ENCODE results near the gene BLM.

BLM gene

DNA sequence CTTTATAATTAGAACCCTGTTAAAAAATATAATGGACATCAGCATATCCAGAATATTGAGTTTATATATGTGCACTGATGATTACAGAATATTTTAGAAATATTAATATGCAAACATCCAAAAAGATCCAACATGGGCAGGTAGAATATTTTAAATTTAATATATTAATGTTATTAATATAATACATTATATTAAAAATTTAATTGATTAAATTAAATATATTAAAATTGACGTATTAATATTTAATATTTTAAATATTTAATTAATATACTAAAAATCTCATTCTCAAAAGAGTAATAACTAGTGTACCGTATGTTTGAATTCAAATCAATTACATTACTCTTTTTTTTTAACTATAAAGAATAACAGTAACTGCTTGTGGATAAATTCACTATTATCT lies 77.4 kb downstream of the BLM start:
- no peak for DNase-seq

DNA sequence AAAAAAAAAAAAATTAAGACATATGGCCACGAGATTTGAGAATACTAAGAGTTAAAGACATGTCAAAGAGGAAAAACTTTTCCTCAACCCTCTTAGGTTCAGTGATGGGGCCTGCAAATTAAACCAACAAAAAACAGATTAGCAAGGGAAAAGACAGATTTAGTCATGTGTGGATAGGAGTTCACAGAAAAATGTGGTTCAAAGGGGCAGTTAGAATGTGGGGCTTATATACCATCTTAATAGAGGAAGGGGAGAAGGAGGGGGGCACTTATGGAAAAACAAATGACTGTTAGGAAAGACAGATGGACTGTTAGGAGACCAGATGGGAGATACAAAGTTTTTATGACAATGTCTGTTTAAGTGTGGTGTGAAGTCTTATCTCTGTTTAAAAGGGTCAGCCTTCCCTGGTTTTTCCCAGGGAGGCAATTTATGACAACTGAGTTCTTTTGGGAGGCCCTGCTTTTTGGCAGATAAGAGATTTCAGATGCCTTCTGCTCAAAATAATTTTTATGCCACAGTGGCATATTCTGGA lies 82.6 kb downstream of the BLM start:
- DNase-seq = no peak

DNA sequence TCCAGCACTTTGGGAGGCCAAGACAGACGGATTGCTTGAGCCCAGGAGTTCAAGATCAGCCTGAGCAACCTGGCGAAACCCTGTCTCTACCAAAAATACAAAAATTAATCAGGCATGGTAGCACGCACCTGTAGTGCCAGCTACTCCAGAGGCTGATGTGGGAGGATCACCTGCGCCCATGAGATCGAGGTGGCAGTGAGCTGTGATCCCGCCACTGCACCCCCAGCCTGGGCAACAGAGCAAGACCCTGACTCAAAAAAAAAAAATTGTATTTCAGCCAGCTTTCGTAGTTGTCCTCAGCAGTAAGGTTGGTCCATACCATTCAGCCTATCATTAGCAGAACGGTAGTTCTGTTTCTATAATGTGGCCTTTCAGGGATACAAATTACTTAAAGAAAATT lies 84.7 kb downstream of the BLM start:
- DNase-seq = no peak

DNA sequence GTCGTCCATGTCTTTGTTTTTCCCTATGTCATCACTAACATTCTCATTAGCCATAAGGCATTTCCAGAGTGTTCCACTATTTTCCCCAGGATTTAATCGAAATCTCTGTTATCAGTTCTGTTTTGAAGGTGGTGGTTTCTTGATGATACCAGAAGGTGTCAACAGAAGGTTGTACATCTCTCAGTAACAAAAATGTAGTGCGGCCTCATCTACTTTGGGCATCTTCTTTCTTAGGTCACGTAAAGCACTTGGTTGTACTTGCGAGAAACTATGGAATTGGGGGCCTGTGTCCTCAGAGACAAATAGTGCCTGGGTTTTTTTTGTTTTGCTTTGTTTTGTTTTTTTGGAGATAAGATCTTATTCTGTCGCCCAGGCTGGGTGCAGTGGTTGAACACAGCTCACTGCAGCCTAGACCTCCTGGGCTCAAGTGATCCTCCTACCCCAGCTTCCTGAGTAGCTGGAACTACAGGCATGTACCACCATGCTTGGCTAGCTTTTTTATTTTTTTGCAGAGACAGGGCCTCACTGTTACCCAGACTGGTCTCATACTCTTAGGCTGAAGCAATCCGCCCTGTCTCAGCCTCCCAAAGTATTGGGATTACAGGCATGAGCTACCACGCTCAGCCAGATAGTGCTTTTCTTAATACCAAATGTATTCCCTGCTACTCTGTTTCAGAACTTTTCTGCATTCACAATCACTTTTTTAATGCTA lies 90.1 kb downstream of the BLM start:
- no peak for DNase-seq

DNA sequence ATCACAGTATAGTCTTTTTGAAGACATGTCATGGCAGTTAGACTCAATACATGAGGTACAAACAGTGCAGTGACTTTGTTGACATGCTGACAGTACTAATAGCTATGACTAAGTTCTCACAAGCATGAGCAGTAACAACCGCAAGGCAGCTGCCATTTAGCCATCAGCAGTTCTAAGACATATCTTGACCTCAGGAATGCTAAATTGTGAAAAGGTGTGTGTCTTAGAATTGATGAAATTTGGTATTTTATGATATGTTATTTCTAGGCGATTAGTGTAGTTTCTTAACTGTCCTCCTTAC lies 90.6 kb downstream of the BLM start:
- DNase-seq = no peak

DNA sequence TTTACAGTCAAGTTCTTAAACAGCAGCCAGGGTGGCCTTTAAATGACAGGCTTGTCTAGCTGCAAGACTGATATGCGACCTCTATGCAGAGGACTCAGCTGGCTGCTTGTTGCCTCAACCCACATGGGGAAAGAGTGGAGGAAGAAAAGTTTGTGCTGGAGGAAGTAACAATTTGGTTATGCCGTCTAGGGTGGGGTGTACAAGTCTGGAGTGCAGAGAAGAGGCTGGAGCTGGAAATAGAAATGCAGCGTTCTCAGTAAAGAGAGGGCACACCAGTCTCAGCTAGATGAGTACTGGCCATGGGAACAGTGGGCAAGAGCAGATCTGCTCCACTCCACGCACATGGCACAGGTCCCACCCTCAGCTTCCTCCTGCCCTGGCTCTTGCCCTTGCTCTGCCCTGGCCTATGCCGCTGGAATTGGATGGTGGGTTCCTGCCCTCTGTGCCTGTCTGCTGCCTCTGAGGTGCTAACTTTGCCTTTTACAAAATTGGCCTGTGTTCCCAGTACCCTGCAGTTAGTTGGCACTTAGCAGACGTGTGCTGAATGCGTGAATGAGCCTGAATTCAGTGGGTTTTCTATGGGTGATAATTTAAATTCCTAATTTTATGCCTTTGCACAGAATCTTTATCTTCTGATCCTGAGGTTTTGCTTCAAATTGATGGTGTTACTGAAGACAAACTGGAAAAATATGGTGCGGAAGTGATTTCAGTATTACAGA lies 91.5 kb downstream of the BLM start:
- DNase-seq = no peak

DNA sequence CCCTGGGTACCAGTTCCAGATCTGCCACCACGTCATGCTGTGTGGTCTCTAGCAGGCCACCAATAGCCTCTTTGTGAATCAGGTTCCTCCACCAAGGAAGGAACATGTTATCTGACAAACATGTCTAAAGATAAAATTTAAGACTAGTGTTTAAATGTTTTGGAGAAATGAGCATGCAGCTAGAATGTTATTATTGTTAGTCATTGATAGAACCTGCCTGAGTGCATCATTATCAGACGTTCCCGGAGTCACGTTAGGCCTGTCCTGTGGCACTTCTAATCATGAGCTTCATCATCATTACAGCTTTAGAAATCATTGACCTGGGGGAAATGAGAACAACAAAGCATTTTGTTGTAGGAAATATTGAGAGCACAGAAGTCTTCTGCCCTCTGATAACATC lies 92.4 kb downstream of the BLM start:
- no peak for DNase-seq

DNA sequence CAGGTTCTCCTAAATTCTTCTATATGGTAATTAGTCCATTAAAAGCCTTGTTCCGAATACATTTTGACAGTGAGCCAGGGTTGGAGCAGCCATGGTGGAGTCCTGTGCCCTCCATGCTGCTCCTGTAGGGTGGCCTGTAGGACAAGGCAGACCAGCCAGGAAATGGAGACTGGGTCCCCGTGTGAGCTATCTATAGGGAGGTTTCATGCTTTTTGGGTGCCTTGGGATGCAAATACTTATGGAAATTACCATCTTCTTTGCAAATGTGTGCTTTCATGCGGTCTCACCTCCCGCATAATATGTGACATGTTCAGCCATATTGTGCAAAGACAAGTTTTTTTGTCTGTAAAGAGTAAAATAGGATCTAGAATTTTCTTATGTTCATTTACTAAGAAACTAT lies 93.2 kb downstream of the BLM start:
- DNase-seq = no peak

DNA sequence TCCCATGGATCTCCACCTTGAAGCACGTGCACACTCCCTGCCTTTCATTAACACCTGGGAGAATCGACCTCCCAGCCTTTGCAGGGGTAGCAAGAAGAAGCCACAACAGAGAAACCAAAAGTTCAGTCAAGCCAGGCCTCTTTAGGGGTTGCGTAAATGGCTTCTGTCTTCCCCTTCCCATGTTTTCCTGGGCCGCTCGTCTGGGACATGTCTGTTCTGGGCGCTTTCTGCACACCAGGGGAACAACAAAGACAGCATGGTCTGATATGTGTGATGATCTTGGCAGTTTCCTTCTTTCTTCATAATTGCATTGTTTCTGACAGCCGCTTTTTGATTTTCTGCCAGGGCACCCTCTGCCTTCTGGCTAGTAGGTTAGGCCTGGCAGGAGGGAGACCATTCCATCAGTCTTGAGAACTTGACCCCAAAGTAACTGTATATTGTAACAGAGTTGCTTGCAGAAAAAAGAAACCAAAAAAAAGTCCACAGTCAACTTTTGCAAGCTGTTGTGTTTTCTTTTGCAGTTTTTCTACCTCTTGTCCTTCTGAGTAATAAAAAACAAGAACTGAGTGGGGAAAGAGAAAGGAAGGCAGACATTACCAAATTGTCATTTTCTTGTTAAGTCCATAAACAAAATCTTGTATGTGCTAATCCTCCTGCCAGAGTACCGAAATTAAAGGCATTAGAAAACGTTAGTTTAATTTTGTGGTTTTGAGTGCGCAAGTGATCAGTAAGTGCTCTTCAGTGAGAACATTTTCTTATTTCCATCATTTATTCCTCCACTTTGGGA lies 95.2 kb downstream of the BLM start:
- DNase-seq = no peak

DNA sequence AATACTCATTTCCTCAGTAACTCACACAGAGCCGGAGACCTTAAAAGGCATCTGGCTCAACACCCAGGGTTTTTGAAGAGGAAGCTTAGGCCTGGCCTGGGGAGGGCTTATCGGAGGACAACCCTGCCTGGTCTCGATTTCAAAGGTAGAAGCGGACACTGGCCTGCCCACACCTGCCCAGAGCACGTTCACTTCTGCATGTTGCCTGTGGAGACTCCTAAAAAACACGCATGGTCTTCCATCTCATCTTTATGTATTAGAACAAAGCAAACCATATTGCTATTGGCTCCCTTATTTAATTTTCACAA lies 95.8 kb downstream of the BLM start:
- DNase-seq = no peak

DNA sequence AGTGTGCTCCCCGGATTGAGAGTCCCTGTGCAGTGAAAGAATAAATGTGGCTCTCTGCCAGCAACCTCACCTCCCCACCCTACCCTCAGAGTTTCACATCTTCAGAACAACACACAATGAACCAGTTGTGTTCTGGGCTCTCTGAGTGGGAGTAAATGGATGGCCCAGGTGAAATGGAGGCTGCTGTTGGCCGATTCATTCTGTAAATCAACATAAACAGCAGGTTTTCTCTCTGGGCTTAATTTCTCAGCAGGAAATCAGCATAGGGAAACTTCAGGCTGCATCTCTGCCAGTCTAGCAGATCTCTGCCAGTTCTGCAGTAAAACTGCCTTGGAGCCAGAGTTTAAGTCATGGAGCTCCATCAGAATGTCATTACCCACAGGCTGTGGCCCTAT lies 96.6 kb downstream of the BLM start:
- DNase-seq = no peak

DNA sequence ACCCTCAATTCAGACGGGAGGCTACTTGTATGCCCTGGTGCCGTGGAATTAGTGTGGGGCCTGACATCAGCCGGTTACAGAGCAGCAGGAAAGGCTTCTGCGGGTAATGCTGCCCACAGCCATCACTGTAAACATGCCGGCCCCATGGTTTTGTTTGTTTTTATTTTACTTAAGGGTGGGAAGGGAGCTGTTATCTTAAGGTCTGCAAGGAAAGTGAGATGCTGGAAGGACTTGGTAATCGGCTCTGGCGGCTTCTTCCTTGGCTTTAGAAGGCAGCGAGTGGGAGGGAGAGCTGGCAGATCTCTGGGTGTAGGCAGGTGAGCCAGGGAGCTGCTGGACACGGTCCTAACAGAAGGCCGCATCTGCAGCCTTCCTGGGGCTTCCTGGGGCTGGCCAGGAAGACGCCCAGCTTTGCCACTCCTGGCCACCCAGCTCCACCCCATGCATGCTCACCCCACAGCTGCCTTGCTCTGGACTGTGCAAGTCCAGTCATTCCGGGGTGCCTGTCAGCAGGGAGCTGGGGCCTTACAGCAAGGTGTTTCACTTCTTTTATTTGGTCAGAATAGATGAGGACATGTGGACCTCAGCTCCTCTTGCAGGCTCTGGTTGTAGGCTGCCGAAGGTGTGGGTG lies 97.2 kb downstream of the BLM start:
- DNase-seq = no peak

DNA sequence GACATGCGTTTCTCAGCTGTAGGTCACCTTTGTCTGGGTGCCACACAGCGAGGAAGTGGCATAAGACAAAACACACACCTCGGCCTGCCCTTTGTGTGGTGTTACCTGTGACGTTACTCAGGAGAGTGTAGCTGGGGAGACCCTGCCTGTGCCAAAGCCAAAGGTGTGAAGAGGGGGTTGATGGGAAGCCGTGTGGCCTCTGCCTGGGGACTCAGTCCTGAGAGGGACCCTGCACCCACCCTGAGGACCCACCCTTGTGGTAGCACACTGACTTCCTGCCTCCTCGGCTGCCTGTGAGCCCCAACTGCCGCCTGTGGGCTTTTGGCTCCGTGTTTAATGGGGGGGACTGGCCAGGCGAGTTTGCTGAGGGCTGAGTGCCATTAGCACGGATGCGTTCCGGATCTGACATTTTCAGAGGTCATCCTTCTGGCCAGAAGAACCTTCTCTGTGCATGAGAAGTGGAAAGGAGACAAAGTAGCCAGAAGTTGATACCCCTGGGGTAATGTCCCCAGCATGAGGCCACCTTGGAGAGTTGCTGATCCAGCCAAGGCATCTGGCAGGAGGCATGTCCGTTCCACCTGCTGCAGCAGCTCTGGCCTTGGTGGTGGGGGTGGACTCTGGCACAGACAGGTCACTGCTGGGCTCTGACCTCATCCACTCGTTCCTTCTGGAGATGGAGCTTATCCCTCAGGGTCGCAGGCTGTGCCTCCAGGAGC lies 99.4 kb downstream of the BLM start:
- DNase-seq = no peak

DNA sequence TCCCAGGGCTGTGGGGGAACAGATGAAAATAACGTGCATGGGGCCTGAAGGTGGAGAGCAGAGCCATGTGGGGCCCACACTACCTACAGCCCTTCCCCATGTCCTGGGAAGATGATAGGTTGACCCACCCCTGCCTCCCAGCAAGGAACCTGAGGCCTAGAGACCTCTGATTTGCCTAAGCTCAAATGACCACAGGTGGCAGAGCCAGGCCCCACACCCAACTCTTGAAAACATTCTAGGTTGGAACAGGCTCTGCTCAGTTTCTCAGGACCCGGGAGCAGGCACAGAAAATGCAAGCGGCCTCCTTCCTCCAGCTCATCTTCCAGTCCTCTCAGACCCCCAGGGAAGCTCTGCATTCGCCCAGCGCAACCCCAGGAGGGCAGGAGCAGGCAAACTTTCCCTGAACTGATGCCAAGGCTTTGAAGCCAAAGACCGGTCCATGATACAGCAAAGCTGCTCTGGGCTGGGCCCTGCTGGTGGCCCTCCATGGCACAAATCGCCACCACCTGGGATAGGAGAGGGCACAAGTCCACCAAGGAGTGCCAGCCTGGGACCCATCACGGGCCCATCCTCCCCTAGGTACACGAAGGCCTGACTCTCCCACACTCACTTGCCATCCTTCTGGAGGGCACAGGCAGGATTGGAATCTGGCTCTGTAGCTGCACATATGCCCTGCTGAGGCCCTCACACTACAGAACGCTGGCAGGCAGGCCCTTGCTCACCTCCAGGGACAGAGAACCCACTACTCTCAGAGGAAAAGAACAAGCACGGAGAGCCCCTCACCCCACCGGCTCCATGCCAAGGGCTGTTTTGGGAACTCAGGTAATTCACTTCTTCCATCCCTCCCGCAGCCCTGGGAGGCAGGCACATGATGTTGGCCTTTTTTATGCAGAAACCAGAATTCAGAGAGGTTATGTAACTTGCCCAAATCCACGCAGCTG lies 100.2 kb downstream of the BLM start:
- DNase-seq = no peak

DNA sequence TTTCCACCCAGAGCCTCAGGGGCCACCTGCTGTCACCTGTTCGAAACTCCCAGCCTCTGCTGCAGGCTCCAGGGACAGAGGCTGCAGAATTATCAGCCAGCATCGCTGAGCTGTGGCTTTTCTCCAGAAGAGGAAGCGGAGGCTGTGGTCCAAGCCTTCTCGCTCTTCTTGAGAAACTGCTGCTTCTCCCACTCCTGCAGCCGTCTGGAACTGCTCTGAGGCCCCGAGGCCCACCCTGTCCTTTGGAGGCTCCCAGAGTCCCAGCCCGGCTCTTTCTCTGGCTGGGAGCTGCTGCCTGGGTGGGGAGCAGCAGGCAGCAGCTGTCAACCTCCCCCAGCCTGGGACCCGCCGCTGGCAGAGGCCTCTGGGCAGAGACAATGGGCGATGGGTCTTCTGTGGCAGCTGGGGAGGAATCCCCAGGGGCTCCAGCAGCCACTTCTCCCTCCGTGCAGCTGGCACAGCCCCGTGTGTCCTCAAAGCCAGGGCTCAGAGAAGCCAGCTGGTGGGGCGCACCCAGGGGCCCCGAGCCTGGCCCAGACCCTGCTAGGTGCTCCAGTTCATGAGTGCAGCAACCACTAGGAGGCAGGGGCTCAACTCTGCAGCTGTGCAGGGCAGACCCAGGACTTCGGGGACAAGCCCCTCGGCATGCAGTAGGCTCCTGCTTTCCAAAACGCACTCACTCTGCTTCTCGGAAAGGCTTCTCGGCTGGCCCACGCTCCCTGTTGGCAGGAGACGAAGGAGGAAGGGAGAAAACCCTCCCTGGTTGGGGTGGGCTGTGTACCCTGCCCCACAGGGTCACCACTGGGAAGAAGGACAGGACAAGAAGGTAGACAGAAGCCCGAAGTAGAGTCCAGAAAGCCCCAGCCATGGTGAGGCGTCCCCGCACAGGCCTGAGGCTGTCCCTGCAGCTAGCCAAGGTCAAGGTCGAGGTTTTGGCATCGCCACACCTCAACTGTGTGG lies 101.4 kb downstream of the BLM start:
- DNase-seq = peak; percentile 52

DNA sequence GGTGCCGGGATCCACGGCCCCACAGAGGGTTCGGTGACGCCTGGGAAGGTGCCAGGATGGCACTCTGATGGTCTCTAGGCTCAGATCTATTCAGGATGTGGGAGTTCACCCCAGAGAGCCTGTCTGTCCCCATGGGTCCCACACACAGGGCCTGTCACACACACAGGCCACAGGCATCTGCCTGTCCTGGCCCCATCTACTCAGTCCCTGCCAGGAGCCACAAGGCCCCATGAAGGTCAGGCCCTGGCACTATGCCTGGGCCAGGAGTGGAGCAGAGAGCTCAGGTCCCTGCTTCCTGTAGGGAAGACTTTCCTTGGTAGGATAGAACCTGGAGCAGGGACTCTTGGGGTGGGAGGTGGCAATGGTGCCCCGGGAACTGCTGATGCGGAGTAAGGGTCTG lies 102.2 kb downstream of the BLM start:
- no peak for DNase-seq

DNA sequence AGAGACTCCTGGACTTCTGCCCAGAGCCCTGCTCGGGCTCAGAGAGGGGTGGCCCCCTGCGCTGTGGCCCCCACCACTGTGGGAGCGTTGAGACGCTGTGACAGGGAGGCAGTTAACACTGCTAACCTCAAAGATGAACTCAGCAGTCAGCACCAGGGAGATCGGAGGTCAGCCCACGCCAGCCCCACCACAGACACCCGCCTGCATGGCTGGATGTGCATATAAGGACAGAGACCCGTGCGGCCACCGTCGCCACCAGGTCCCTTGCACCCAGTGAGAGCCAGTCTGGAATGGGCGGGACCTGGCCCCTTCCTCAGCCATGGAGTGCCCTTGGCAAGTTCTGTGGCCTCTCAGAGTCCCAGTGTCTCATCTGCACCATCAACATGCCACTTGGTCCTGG lies 102.7 kb downstream of the BLM start:
- DNase-seq = no peak

DNA sequence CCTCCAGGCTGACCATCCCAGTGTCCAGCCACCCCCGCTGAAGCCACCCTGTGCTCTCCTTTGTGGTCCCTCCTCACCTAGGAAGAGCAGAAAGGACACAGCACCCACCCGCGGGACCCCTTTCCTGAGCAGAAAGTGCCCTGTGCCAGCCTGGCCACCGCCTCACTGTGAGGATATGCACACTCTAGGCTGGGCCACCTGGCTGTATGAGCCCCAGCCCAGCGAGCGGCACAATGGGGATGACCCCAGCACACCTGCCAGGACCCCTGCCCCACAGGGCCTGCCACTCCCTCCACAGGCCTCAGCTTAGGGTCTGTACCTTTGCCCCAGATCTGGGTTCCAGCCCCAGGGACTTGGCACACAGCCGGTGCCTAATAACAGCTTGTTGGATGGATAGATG lies 103.3 kb downstream of the BLM start:
- DNase-seq = no peak

DNA sequence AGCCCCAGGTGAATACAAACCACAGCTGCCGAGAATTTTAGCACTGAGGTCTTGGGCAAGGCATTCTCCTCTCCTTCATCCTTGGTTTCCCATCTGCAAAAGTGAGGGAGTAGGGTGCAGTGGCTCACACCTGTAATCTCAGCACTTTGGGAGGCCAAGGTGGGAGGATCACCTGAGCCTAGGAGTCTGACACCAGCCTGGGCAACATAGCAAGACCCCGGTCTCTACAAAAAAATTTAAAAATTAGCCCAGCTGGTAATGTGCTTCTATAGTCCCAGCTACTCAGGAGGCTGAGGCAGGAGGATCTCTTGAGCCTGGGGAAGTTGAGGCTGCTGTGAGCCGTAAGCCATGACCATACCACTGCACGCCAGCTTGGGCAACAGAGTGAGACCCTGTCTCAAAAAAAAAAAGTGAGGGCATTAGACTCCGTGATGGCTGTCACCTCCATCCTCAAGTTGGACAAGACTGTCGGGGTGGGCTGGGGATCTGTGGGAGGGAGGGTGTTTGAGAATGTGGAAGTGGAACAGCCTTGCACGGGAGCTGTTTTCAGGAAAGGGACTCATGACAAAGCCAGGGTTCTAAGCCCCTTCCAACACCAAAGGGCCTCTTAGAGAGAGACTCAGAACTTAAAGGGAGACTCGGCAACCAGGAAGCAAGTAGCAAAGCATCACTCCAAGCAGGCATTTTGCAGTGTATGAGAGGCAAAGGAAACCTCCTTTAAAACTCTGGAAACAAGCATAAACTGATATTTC lies 105.2 kb downstream of the BLM start:
- DNase-seq = no peak

DNA sequence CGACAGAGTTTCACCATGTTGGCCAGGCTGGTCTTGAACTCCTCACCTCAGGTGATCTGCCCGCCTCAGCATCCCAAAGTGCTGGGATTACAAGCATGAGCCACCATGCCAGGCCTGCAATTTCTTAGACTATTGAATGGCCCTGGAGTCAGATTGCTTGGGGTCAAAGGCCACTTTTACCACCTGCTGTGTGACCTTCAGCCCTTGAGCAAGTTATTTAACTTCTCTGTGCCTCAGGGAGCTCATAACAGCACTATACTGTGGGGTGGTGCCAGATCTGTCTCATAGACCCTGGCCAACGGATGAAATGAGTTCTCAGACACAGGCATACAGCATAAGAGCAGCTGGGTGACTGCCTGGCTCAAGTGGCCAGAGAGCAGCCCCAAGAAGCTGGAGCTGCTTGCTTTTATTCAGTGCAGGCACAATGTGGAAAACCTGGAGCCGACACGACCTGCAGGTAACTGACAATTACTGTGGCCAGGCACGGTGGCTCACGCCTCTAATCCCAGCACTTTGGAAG lies 106.4 kb downstream of the BLM start:
- no peak for DNase-seq

Measured in stimulated activated CD4-positive, alpha-beta T cell treated with anti-CD3 and anti-CD28 coated beads, Interleukin-15, amount 100 ng/mL, for 24 hours (primary cell).